Liver (tissue), 3 donors: ENCODE data around the gene TMEM97.

Experiments used
- CTCF ChIP-seq: fragments of 150-350 bp; IDR thresholded peaks from 2 replicates; pipeline ENCODE4 v1.5.1; 2017; ENCODE audit warnings: improper control_type of control experiment, low read depth, low read length; ENCODE audit not compliant: missing input control
- GABPA ChIP-seq, 2 donors: IDR thresholded peaks in 1 of 2; conservative IDR thresholded peaks in 1 of 2; 2 replicates each; pipeline ENCODE4 v1.6.1; 2016; ENCODE audit warnings: antibody characterized with exemption in 2 of 2, mild to moderate bottlenecking in 1 of 2, moderate library complexity in 1 of 2
- RAD21 ChIP-seq, 2 donors: IDR thresholded peaks; 2 replicates each; pipeline ENCODE4 v1.6.1; 2016; ENCODE audit warnings: antibody characterized with exemption in 2 of 2, mild to moderate bottlenecking in 2 of 2
- RXRA ChIP-seq, 2 donors: IDR thresholded peaks; 2 replicates each; pipeline ENCODE4 v1.6.1; 2017 to 2018; ENCODE audit warnings: antibody characterized with exemption in 2 of 2, mild to moderate bottlenecking in 1 of 2
- donor health status: healthy.
- donor health status: healthy.

DNA sequence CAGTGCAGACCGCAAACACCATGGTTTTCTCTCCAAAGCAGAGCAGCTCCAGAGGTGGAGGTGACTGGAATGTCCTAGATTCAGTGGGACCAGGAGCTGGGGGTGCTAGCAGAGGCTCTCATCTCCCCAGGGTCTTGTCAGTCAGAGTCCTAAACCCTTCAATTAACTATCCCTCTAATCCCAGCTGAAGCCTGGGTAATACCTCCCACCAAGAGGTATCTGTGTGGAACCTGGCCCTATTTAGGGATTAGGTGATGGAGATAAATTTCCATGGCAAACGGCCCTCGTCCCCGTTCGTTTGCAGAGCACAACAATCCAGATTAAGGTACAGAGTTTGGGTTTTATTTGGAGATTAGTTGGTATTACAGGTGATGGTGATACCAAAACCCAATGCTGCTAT is 44.2 kb downstream of the TMEM97 start:
- TF ChIP-seq RAD21 (IDR thresholded peaks at IDR 0.05): no peak
- no peak for TF ChIP-seq GABPA (IDR thresholded peaks at IDR 0.05 in 1 of 2, conservative IDR thresholded peaks at IDR 0.05 in 1 of 2)
- no peak for TF ChIP-seq CTCF
- no peak for TF ChIP-seq RXRA (IDR thresholded peaks at IDR 0.05)
